Posterior cingulate gyrus (tissue), 11 donors: ENCODE results near the gene C10orf95.

ENCODE experiments used
- DNase-seq, 10 donors: peaks; one replicate each; pipeline versions ENCODE4 v3.0.0 to v3.0.0-alpha.2; 2020 to 2021; ENCODE audit warnings: mixed read lengths in 3 of 10
- intact Hi-C: fragments of 100-400 bp; cut with DNase I; formaldehyde crosslinking; loops from one replicate; pipeline ENCODE4 v1.15.1; 2023

Gene C10orf95

DNA sequence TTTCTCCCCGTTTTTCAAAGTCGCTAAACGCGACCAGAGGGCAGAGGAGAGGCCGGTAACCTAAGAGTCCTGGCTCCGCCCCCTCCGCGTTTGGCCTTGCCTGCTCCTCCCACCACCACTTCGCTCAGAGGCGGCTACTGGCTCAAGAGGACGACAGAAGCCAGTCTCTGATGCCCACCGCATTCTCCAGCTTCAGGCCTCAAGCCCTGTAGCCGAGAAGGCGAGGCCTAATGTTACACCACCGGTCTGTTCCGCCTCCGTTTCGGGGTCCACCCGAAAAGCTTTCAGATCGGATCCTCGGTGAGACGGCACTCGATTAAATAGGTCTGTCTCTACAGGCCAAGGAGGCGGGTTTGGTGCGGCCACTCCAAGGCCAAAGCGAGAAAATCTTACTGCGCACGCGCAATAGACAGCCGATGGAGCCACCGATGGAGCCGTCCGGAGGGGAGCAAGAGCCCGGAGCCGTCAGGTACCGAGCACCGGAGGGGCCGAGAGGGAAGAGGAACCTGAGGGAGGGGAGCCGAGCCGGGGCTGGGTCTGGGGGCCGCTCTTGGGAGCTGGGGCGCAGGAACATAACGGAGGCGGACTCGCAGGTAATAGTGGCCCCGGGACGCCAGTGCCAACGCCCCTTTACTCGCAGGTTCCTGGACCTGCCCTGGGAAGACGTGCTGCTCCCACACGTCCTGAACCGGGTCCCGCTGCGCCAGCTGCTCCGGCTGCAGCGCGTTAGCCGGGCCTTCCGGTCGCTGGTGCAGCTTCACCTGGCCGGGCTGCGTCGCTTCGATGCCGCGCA lies 30.4 kb downstream of the C10orf95 start, which contains the start of gene FBXL15:
FBXL15 (plus strand) TSS at position 123 of the 793 bp plus-strand sequence; CDS start at position 417, 294 bp downstream.
- DNase-seq: peak; percentile 89 to 99 (median 94)
- intact Hi-C loops: loop anchor here (1.0 to 5.0 kb wide), 2 partner anchors 11 to 41 kb away; partner anchors contain the start of gene CUEDC2

DNA sequence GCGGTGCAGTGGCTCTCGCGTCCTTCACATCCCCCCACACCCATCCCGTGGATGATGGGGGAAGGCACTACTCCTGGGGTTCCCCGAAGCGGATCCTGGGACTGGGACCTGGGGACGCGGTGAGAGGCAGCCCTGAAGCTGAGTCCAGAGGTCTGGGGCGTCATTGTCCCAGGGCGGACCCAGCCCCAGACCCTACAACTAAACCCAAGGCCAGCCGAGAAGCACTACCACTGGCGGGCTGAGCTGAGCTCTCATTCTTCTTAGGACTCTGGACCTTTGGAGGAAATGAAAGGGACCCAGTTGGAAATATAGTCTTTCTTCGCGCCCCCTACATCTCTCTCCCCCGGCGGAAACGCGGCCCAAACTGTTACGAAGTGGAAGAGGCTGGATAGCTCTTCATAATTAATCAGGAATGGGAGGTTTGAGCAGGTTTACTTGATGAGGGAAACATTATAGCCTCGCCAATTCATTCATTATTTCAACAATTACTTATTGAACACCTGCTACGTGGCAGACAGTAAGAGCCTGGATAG lies 31.1 kb downstream of the C10orf95 start:
- peak in 1 of 10 donors; percentile 77 for DNase-seq
- intact Hi-C loops: loop anchor here (5.0 kb wide), 1 partner anchor 42 kb away; no protein-coding TSS in a partner anchor

GRCh38 chr10:102419269-102420180 lies 31.8 kb downstream of the C10orf95 start:
- intact Hi-C loops: loop anchor here (5.0 kb wide), 1 partner anchor 43 kb away; no protein-coding TSS in a partner anchor
- DNase-seq: peak; percentile 72 to 97 (median 81)

GRCh38 chr10:102418622-102419268 lies 32.6 kb downstream of the C10orf95 start, which contains the start of gene PSD:
TSS of gene PSD (minus strand) at chr10:102418785. CDS start at chr10:102417038, 1,747 bp downstream.
- peak in 5 of 10 donors; percentile 57 to 94 (median 86) for DNase-seq
- intact Hi-C loops: no loop called here

- intact Hi-C loops: no loop called here
- peak in 1 of 10 donors; percentile 58 for DNase-seq
Measured at GRCh38 chr10:102416695-102417094, 34.6 kb downstream of the C10orf95 start.

DNA sequence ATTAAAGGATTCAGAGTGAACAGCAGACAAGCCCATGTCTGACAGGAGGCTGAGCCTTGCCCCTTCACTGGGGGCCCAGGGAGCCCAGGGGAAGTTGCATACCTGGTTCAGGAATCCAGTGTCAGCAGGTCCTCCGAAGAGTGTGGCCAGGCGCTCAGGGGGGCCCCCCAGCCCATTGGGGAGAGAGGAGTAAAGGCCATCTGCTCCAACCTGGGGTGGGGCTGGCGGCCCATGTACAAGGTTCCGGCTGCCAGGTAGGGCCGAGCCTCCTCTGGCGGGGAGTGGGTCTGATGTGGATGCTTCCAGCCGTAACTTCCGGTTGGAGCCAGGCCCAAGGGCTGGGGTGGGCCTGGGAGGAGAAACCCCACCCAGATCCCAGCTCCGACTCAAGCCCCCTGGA lies 35.1 kb downstream of the C10orf95 start:
- intact Hi-C loops: no loop called here
- no peak for DNase-seq

DNA sequence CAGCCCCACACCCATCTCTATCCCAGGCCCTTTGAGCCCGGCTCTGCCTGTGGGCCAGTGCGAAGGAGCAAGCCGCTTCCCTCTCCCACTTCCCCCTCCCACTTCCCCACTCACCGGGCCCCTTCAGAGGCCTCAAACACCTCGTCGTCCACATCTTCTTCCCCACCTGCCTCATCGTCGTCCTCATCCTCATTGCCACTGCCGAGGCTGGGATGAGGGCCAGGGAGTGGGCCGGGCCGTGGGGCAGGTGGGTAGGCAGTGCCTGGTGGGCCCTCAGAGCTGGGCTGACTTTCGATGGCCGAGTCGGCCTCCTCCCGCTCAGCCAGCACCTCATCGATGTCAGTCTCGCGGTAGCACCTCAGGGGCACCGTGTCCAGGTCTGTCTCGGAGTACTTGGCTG lies 36.6 kb downstream of the C10orf95 start:
- intact Hi-C loops: no loop called here
- peak in 1 of 10 donors; percentile 81 for DNase-seq

GRCh38 chr10:102413806-102414561 lies 37.4 kb downstream of the C10orf95 start:
- intact Hi-C loops: no loop called here
- DNase-seq: peak in 3 of 10 donors; percentile 61 to 79 (median 71)

DNA sequence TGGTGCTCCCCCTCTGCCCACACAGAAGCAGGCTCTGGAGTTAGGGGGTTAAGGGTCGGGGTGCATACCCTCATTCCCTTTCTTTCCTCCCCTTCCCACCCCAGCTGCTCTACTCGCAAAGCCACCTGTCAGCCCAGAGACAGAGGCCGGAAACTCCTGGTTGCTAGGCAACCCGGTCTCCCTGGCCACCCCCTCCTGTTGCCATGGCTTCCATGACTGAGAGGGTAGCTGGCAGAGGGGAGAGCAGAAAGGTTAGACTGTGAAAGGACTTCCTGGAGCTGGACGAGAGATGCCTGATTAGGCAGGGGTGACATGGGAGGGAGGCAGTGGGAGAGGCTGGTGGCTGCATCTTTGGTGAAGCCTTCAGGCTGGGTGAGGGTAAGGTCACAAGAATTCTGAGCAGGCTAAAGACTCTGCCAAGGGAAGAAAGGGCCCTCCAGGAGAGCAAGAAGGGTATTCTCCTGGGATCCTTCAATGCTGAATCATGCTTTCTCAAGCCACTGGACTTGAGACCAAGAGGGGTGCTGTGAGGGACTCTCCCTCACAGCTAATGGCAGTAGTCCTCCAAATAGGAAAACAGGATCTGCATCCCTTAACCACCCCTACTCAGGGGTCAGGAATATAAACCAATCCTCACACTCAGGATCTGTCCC lies 38.2 kb downstream of the C10orf95 start:
- DNase-seq: peak in 4 of 10 donors; percentile 47 to 92 (median 89)
- intact Hi-C loops: no loop called here

DNA sequence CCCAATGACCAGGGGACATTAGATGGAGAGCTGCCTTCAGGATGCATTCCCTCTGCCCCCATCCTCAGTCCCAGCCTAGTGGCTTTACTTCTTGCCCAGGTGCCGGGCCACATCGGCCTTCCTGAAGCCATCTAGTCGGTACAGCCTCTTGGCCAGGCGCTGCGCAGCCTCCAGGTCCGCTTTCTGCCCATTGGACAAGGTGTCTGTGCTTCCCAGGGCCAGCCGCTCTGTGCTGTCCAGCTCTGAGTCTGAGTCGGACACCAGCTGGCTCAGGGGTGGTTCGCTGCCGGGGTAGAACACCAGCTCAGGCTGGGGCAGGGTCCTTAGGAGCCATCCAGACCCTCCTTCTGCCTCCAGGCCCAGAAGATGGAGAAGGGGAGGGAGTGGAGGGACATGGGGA lies 39.0 kb downstream of the C10orf95 start:
- intact Hi-C loops: no loop called here
- peak in 2 of 10 donors; percentile 35 to 57 for DNase-seq

- intact Hi-C loops: no loop called here
- DNase-seq: peak in 2 of 10 donors; percentile 41 to 59
Measured at GRCh38 chr10:102411341-102412255, 39.7 kb downstream of the C10orf95 start.

DNA sequence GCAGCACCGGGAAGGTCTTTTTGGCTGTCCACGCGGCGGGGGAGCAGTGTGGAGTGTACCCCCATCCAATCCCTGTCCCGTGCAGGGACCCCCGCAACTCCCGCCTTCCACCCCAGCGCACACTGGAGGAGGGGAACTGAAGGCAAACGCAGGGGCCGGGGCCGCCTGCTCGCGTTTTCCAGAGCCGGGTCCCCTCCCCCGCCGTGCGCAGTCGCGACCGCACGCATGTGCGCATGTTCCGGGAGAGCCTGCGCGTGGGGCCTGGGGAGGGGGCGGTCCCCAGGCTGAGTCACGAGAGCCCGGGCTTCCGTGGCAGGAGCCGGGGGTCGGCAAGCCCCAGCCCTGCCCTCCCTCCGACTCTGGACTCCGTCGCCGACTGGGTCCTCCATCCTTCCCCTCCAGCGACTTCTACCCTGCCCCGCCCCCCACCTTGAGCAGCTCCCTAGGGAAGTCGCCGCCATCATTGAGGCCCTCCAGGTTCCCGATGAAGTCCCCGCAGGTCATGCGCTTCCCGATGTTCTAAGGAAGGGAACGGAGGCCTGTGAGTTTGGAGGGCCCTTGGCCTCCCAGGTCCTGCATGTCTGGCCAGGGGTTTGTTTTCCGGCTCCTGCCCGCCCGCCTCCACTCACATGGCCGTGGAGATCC lies 40.8 kb downstream of the C10orf95 start:
- intact Hi-C loops: no loop called here
- DNase-seq: peak in 9 of 10 donors; percentile 48 to 94 (median 71)

DNA sequence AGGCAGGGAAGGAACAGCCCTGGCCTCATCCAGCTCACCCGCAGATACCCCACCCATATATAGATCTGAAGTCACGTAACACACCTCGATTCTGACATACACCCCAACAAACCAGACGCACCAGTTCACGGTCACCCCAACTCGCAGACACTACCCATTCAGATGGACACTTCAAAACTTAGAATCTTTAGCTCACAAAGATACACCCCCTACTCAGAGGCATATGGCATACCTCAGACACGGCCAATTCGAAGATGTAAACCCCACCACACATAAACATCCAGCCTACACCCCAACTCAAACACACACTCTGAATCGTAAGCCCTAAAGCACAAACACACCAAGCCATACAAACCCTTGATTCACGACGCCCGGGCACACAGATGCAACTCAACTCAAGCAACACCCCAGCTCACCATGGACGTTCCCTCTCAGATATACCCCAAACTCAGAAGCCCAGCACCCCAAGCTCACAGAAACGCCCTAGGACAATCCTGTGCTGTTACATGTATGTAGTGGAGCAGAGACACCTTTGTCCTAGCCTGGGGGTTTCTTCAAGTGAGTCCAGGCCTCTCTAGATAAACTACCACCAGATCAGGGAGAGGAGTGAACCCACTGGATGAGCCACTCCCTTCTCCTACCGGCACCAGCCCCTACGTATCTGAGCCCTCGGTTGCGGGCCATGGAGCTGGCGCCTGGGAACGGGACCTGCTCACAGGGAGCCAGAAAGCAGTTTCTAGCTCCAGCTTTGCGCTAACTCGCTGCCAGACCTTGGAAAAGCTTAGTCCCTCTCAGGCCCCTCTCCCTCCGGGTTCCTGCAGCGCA lies 41.5 kb downstream of the C10orf95 start:
- peak in 2 of 10 donors; percentile 66 to 81 for DNase-seq
- intact Hi-C loops: no loop called here

DNA sequence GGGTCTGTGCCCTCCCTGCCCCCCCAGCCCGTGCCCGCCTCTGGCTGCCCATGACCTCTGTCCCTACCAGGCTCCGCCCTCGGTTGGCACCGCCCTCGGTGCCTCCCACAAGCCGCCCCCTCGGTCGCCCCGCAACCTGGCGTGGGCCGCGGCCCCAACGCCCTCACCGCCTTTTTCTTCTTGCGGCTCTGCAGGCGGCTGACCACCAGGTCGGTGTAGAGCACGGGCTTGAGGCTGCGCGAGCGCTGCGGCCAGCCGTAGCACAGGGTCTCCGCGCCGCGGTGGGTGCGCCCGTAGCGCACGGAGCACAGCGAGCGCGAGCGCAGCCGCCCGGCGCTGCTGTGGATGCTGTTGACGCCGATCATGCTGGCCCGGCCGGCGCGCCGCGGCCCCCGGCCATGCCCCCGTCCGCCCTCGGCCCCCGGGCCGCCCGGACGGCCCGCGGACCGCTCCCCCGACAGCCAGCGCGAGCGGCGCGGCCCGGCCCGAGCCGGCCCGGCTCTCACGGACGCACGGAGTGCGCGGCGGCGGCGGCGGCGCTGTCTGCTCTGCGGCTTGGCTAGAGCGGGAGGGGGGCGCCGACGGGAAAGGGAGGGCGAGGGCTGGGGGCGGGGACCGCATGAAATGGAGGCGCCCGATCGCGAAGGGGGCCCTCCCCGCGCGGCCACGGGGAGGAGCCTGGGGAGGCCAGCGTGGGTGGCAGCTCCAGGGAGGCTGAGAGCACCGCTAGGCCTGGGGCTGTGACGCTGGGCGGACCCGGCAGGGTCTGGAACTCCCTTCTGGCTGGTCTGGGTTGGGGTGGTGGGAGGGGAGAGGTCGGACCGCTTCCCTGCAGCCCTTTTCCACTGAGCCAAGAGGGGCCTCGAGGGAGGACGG lies 42.4 kb downstream of the C10orf95 start:
- peak in 9 of 10 donors; percentile 58 to 97 (median 82) for DNase-seq
- intact Hi-C loops: no loop called here

GRCh38 chr10:102408131-102408727 lies 43.1 kb downstream of the C10orf95 start:
- intact Hi-C loops: no loop called here
- DNase-seq: peak in 6 of 10 donors; percentile 45 to 94 (median 78)
